MM.1S (cell line): ENCODE measurements around the gene DNER.

Source experiments
- EZH2phosphoT487 ChIP-seq: fragments of 300-600 bp; sonication (generic); IDR thresholded peaks from 2 replicates; pipeline ENCODE4 v1.6.1; 2018; ENCODE audit warnings: antibody characterized with exemption, low read length
- TF ChIP-seq, protein P1 (sequence below): fragments of 300-600 bp; sonication (generic); IDR thresholded peaks from 2 replicates; pipeline ENCODE4 v1.5.1; 2016; ENCODE audit warnings: antibody characterized with exemption, low read length, mixed read lengths

DNA sequence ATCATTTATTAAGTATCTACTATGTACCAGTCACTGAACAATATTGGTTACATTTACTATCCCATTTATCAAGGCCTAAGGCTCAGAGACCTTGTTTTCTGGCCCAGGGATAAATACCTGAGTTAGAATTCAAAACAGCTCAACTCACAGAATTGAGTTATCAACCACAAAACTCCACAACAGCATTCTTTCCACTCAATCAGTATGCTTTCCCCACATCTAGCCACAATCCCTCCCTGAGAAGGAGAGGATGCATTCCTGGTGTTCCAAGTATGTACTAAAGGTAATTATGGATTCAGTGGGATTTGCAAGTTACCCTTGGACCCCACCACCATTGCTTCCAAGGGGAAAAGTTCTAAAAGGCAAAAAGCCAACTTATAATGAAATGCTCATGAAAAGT lies 339.1 kb downstream of the DNER start:
- TF ChIP-seq, protein P1, sequence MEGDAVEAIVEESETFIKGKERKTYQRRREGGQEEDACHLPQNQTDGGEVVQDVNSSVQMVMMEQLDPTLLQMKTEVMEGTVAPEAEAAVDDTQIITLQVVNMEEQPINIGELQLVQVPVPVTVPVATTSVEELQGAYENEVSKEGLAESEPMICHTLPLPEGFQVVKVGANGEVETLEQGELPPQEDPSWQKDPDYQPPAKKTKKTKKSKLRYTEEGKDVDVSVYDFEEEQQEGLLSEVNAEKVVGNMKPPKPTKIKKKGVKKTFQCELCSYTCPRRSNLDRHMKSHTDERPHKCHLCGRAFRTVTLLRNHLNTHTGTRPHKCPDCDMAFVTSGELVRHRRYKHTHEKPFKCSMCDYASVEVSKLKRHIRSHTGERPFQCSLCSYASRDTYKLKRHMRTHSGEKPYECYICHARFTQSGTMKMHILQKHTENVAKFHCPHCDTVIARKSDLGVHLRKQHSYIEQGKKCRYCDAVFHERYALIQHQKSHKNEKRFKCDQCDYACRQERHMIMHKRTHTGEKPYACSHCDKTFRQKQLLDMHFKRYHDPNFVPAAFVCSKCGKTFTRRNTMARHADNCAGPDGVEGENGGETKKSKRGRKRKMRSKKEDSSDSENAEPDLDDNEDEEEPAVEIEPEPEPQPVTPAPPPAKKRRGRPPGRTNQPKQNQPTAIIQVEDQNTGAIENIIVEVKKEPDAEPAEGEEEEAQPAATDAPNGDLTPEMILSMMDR: no peak
- no peak for TF ChIP-seq EZH2phosphoT487
